ENCODE measurements around the gene RTKN. TPM values are rescaled to one million over a fixed set of nuclear protein-coding genes. Genes with fewer than 3 reads are reported as not detected.
A peak's percentile ranks its signal among the peaks of the same experiment; 100 is the strongest.
"Not testable (repeated sequence)": the region's sequence is repeated elsewhere in the genome, so short reads cannot be mapped to it uniquely, and the experiment has no call there.

The RTKN gene
- total and polyA plus RNA-seq, 10 of the 15 experiments (the other 5 are each of a cell fraction or from before 2014, with no cell fraction given) = 0.50 to 12.3 (median 5.4) TPM

- TF ChIP-seq CBX3 (IDR thresholded peaks at IDR 0.05; ENCODE audit: borderline replicate concordance, low read depth) = no peak
- TF ChIP-seq E4F1 (IDR thresholded peaks at IDR 0.05; ENCODE audit: borderline replicate concordance, partially characterized antibody) = no peak
Observed at GRCh38 chr2:74444498-74445318, 3.0 kb upstream of the RTKN start (continued).

GRCh38 chr2:74442483-74443297 is 953 bp upstream of the RTKN start:
- H3K27ac ChIP-seq (ENCODE audit: control insufficient read depth, insufficient read depth); ATAC-seq; DNase-seq (ENCODE audit: low read depth, low spot score); RAD21 ChIA-PET (ENCODE audit: unreplicated experiment); H4K20me1 ChIP-seq (ENCODE audit: control insufficient read depth, insufficient read depth); H3K9me3 ChIP-seq (replicated peaks; ENCODE audit: control insufficient read depth, insufficient read depth, low read length); intact Hi-C loops (cut with micrococcal nuclease; ENCODE audit: unreplicated experiment); FAIRE-seq; H3K27me3 ChIP-seq (replicated peaks in 1 of 2; ENCODE audit: control insufficient read depth in 2 of 2, insufficient read depth in 2 of 2, low read length in 1 of 2); in situ Hi-C loops (cut with MboI); H2AFZ ChIP-seq (ENCODE audit: control insufficient read depth, low read depth, low read length); BruUV-seq (replicated peaks); H3K79me2 ChIP-seq (ENCODE audit: control insufficient read depth, insufficient read depth, low read length); H3K36me3 ChIP-seq (ENCODE audit: control insufficient read depth in 2 of 2, insufficient read depth in 2 of 2, low read length in 1 of 2); H3K9ac ChIP-seq (ENCODE audit: control insufficient read depth, insufficient read depth, low read length); H3K4me3 ChIP-seq: not testable (repeated sequence)
- WGBS (ENCODE audit: insufficient coverage, insufficient replicate concordance, low lambda C conversion rate, missing lambda C conversion rate) = 89% methylated on average over 16 of the region's 16 CpGs
- Histone ChIP-seq H3K4me1 (ENCODE audit: control insufficient read depth, insufficient read depth, low read length) (peaks cover 15% of the 10 kb centered on the region), H3K4me2 (ENCODE audit: control insufficient read depth, insufficient read depth) (peak overlapping the region; percentile 81; the same call in 1 of the 2 replicates)
- SMC1A ChIA-PET (ENCODE audit: uncharacterized antibody, unreplicated experiment) = interaction anchor here (0.9 to 2.0 kb wide), 2 partner anchors 12 to 15 kb away, joined by 4 to 7 read pairs; partner anchors contain the start of genes INO80B and WBP1
- POLR2A ChIA-PET = interaction anchor here (0.6 to 3.1 kb wide), 2 partner anchors 12 to 18 kb away, joined by 3 to 16 read pairs; partner anchors contain the start of gene INO80B
- CTCF ChIA-PET = interaction anchor here (0.7 to 1.7 kb wide), 3 partner anchors 12 to 115 kb away, joined by 3 to 6 read pairs (median 3); partner anchors contain the start of gene INO80B
